OCI-LY3 (cell line): ENCODE results near the gene ZYG11A.

Experiments
- H2AFZ ChIP-seq: fragments of 200-600, 300-600 bp; shearing (Covaris generic); 2 replicates; pipeline ENCODE4 v1.6.0; 2014; ENCODE audit warnings: antibody characterized with exemption, low read depth, low read length
- H3K27ac ChIP-seq: fragments of 200-600, 300-600 bp; sonication (generic); 2 replicates; pipeline ENCODE4 v1.5.1; 2014; ENCODE audit warnings: mild to moderate bottlenecking, low read length, moderate library complexity, mixed read lengths
- H3K27me3 ChIP-seq: fragments of 200-600, 300-600 bp; sonication (generic); 2 replicates; pipeline ENCODE4 v1.6.1; 2014; ENCODE audit warnings: low read depth, low read length, mixed read lengths
- H3K36me3 ChIP-seq: fragments of 200-600, 300-600 bp; sonication (generic); replicated peaks from 2 replicates; pipeline ENCODE3; 2014; ENCODE audit warnings: low read depth, low read length, mixed read lengths
- H3K4me1 ChIP-seq: fragments of 300-600, 200-600 bp; sonication (generic); 2 replicates; pipeline ENCODE4 v1.6.1; 2014; ENCODE audit warnings: low read length, mixed read lengths
- H3K4me2 ChIP-seq: fragments of 200-600, 300-600 bp; sonication (generic); 2 replicates; pipeline ENCODE4 v1.6.1; 2014; ENCODE audit warnings: low read length, mixed read lengths
- H3K4me3 ChIP-seq: fragments of 300-600, 200-600 bp; sonication (generic); 2 replicates; pipeline ENCODE4 v1.5.1; 2014; ENCODE audit warnings: antibody characterized with exemption, mild to moderate bottlenecking, low read length, moderate library complexity
- H3K79me2 ChIP-seq: fragments of 300-600, 200-600 bp; shearing (Covaris generic); 2 replicates; pipeline ENCODE4 v1.6.1; 2014; ENCODE audit warnings: mild to moderate bottlenecking, low read length, mixed read lengths
- H3K9ac ChIP-seq: fragments of 300-600, 200-600 bp; shearing (Covaris generic); 2 replicates; pipeline ENCODE4 v1.6.0; 2014; ENCODE audit warnings: mild to moderate bottlenecking, low read length, moderate library complexity
- H3K9me3 ChIP-seq: fragments of 200-600, 300-600 bp; shearing (Covaris generic); 2 replicates; pipeline ENCODE4 v1.6.1; 2014; ENCODE audit warnings: low read length, mixed read lengths; ENCODE audit not compliant: insufficient read depth
- H4K20me1 ChIP-seq: fragments of 200-600, 300-600 bp; sonication (generic); 2 replicates; pipeline ENCODE4 v1.6.1; 2016; ENCODE audit warnings: low read length, mixed read lengths; ENCODE audit not compliant: insufficient read depth
- CTCF ChIP-seq: fragments of 200-600, 300-600 bp; sonication (generic); IDR thresholded peaks from 2 replicates; pipeline ENCODE4 v1.5.1; 2014; ENCODE audit warnings: antibody characterized with exemption, low read length, low read depth
- EZH2phosphoT487 ChIP-seq: fragments of 200-600 bp; shearing (Covaris generic); IDR thresholded peaks from 2 replicates; pipeline ENCODE4 v1.6.1; 2018; ENCODE audit warnings: antibody characterized with exemption, mixed run types, low read depth

The ZYG11A gene

GRCh38 chr1:52927212-52928014 lies 84.9 kb downstream of the ZYG11A start, which contains the start of gene SCP2:
Gene SCP2, plus strand, starts transcription at chr1:52927276. Its CDS starts 121 bp downstream, at chr1:52927397.
- Histone ChIP-seq H3K4me2 (peak within 1 kb of the TSS; percentile 91), H4K20me1 (no peaks in the 10 kb centered on the region), H3K27ac (no peak within 1 kb of the TSS), H3K79me2 (0 out of 2 replicates have a peak, but pooled peaks cover 4% of the 10 kb centered on the region), H2AFZ (peak within 1 kb of the TSS; percentile 86), H3K9ac (peak within 1 kb of the TSS; percentile 80), H3K4me3 (peak within 1 kb of the TSS; percentile 89), H3K36me3 (no peaks in the 10 kb centered on the region), H3K27me3 (no peaks in the 10 kb centered on the region; the same call in 1 of the 2 replicates), H3K9me3 (no peaks in the 10 kb centered on the region), H3K4me1 (peaks cover 13% of the 10 kb centered on the region)
- TF ChIP-seq CTCF, result no peak

- Histone ChIP-seq H3K27me3 (no peaks in the 10 kb centered on the region; the same call in 1 of the 2 replicates), H3K4me2 (peak overlapping the region; percentile 91), H3K4me3 (peak overlapping the region; percentile 89), H2AFZ (no peak overlapping the region), H3K4me1 (peaks cover 13% of the 10 kb centered on the region), H3K9ac (no peak overlapping the region), H4K20me1 (no peaks in the 10 kb centered on the region), H3K36me3 (no peaks in the 10 kb centered on the region), H3K79me2 (0 out of 2 replicates have a peak, but pooled peaks cover 4% of the 10 kb centered on the region), H3K27ac (no peak overlapping the region), H3K9me3 (no peaks in the 10 kb centered on the region)
- TF ChIP-seq EZH2phosphoT487 (no peak), CTCF (no peak)
Measured at GRCh38 chr1:52928015-52928404, 85.5 kb downstream of the ZYG11A start.

- no peaks in the 10 kb centered on the region for H4K20me1 ChIP-seq
- H3K9ac ChIP-seq, result no peak overlapping the region
- H3K79me2 ChIP-seq, result 0 out of 2 replicates have a peak, but pooled peaks cover 4% of the 10 kb centered on the region
- H2AFZ ChIP-seq, result no peak overlapping the region
- peaks cover 13% of the 10 kb centered on the region for H3K4me1 ChIP-seq
- no peak overlapping the region for H3K4me3 ChIP-seq
- no peaks in the 10 kb centered on the region; the same call in 1 of the 2 replicates for H3K27me3 ChIP-seq
- no peak overlapping the region for H3K27ac ChIP-seq
- H3K36me3 ChIP-seq, result no peaks in the 10 kb centered on the region
- TF ChIP-seq CTCF (no peak), EZH2phosphoT487 (no peak)
- H3K9me3 ChIP-seq, result no peaks in the 10 kb centered on the region
- no peak overlapping the region for H3K4me2 ChIP-seq
Measured at GRCh38 chr1:52929019-52929418, 86.5 kb downstream of the ZYG11A start.

DNA sequence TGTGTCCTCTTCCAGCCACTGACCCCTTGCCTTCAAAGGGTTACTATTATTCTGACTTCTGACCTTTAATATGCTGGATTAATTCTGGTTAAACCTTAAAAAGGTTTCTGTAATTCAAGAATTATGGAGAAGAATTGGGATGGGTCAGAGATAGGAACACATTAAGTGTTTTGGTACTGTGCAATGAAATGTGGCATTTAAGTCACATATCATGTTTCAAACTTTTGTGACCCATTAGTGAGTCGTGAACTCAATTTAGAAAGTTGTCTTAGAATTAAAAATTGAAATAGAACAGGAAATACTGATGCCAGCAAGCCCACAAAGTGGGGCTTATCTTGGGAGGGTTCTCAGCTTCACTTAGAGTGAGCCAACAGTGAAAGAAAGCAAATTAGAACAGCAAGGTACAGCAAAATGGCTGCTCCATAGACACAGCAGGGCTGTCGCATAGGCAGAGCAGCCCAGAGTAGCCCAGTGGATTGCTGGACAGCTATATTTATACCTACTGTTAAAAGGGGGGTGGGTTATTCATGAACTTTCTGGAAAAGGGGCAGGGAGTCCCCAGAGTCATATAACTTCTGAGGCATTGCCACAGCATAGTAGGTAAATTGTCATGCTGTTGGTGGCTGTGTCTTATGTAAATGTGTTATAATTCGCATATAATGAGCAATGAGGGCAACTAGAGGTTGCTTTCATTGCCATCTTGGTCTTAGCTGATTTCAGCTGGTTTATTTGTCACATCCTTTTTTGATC lies 95.0 kb downstream of the ZYG11A start:
- Histone ChIP-seq H3K27ac (no peak overlapping the region), H4K20me1 (no peaks in the 10 kb centered on the region), H3K9ac (no peak overlapping the region), H2AFZ (no peak overlapping the region), H3K4me3 (no peak overlapping the region), H3K27me3 (no peaks in the 10 kb centered on the region), H3K36me3 (no peaks in the 10 kb centered on the region), H3K79me2 (no peaks in the 10 kb centered on the region), H3K9me3 (no peaks in the 10 kb centered on the region), H3K4me2 (no peak overlapping the region), H3K4me1 (no peaks in the 10 kb centered on the region)
- no peak for TF ChIP-seq EZH2phosphoT487
- no peak for TF ChIP-seq CTCF
